ENCODE measurements around the gene PRTN3. TPM values are rescaled to one million over a fixed set of nuclear protein-coding genes. Genes with fewer than 3 reads are reported as not detected.

PRTN3 gene
- total RNA-seq, 4 donors from 2014 or later: not detected

DNA sequence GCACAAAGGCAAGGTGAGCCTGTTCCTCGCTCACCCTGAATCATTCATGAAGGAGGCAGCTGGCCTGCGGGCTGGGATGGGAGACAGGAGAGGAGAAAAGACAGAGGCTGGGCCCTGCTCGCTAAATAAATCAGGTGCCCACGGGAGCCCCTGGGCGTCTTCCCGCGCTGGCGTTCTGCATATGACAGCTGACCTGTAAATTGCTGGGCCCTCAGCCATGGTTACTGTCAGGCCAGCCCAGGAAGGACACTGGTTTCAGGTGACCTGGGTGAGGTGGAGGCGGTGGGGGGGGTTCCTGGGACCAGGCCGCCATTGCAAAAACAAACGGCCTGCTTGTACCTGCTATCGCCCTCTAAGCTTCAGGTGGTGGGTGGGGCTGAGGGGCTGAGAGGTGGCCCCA, 47.0 kb upstream of the PRTN3 start:
- TF ChIP-seq, protein P1, sequence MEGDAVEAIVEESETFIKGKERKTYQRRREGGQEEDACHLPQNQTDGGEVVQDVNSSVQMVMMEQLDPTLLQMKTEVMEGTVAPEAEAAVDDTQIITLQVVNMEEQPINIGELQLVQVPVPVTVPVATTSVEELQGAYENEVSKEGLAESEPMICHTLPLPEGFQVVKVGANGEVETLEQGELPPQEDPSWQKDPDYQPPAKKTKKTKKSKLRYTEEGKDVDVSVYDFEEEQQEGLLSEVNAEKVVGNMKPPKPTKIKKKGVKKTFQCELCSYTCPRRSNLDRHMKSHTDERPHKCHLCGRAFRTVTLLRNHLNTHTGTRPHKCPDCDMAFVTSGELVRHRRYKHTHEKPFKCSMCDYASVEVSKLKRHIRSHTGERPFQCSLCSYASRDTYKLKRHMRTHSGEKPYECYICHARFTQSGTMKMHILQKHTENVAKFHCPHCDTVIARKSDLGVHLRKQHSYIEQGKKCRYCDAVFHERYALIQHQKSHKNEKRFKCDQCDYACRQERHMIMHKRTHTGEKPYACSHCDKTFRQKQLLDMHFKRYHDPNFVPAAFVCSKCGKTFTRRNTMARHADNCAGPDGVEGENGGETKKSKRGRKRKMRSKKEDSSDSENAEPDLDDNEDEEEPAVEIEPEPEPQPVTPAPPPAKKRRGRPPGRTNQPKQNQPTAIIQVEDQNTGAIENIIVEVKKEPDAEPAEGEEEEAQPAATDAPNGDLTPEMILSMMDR (IDR thresholded peaks at IDR 0.05): no peak
- TF ChIP-seq EP300 (IDR thresholded peaks at IDR 0.05) (no peak), POLR2A (IDR thresholded peaks at IDR 0.05) (no peak)
- H3K4me1 ChIP-seq: peaks cover 0 to 49% (median 18%) of the 10 kb centered on the region in 4 donors
- no peaks in the 10 kb centered on the region for H3K36me3 ChIP-seq
- H3K27ac ChIP-seq: no peak overlapping the region
- no peaks in the 10 kb centered on the region for H3K27me3 ChIP-seq
- H3K9me3 ChIP-seq: no peaks in the 10 kb centered on the region
- no peak overlapping the region for H3K4me3 ChIP-seq
- no peak for DNase-seq (ENCODE audit: low spot score in 2 of 2)
- 89% methylated on average over 12 of the region's 12 CpGs for WGBS, 2 donors

DNA sequence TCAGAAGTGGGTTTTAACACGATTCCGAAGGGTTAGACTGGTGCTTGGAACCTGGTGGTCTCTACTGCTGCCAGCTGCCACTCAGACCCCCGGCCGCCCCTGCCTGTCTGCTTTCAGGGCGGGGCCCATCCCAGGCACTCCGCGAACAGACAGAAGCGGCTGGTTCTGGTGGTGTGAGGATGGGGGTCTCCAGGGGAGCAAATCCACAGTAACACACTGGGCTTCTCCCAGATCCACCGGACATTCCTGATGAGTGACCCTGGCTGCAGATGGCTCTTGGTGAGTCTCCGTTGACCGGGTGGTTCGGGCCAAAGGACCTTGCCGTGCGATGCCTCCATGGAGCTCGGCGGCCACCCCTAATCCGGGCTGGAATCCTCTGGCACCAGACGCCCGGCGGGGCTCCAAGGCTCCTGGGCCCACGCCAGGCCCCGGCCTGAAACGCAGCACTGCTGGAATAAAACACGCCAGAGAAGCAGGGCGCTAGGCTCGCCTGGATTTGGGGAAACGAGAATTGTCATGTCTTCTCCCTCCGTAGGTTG, 45.7 kb upstream of the PRTN3 start:
- Histone ChIP-seq H3K36me3 (peaks cover 0 to 2% (median 0%) of the 10 kb centered on the region in 3 donors), H3K4me3 (no peak overlapping the region), H3K27ac (peak overlapping the region in 2 of 4 donors; percentile 27 to 43), H3K9me3 (no peaks in the 10 kb centered on the region), H3K4me1 (peaks cover 0 to 52% (median 25%) of the 10 kb centered on the region in 4 donors), H3K27me3 (no peaks in the 10 kb centered on the region)
- 78 to 84% methylated on average over 28 of the region's 28 CpGs for WGBS, 2 donors
- no peak for DNase-seq (ENCODE audit: low spot score in 2 of 2)
- TF ChIP-seq POLR2A (IDR thresholded peaks at IDR 0.05) (no peak), EP300 (IDR thresholded peaks at IDR 0.05) (no peak)
- TF ChIP-seq, protein P1 (IDR thresholded peaks at IDR 0.05): no peak

DNA sequence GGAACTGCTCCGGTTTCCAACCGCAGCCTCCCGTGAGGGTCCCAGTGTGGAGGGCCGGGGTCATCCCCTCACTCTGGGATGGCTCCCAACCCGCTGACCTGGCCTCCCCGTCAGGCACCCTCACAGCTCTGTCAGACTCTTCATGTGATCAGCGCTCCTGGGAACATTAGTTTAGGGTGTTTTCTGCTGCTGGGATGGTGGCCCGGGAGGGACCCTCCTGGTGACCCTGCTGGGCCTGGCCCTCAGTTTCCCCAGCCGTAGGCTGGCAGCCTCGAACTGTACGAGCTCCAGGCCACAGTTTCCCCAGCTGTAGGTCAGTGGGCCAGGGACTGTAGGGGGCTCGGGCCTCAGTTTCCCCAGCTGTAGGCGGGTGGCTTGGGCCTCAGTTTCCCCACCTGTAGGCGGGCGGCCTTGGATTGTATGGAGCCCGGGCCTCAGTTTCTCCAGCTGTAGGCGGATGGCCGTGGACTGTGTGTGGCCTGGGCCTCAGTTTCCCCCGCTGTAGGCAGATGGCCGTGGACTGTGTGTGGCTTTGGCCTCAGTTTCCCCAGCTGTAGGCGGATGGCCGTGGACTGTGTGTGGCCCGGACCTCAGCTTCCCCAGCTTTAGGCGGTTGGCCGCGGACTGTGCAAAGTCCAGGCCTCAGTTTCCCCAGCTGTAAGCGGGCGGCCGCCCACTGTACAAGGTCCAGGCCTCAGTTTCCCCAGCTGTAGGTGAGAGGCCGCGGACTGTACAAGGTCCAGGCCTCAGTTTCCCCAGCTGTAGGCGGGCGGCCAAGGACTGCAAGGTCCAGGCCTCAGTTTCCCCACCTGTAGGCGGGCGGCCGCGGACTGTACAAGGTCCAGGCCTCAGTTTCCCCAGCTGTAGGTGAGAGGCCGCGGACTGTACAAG, 44.9 kb upstream of the PRTN3 start:
- Histone ChIP-seq H3K27ac (peak overlapping the region; percentile 60 to 100 (median 90)), H3K36me3 (peaks cover 0 to 10% (median 0%) of the 10 kb centered on the region in 3 donors), H3K4me3 (peak overlapping the region; percentile 51 to 95 (median 64)), H3K27me3 (no peaks in the 10 kb centered on the region), H3K9me3 (no peaks in the 10 kb centered on the region), H3K4me1 (peaks cover 3 to 60% (median 33%) of the 10 kb centered on the region in 4 donors)
- DNase-seq (ENCODE audit: low spot score in 2 of 2): no peak
- WGBS, 2 donors: 82 to 84% methylated on average over 27 to 32 of the region's 39 CpGs
- TF ChIP-seq EP300 (IDR thresholded peaks at IDR 0.05) (no peak), POLR2A (IDR thresholded peaks at IDR 0.05) (no peak)
- TF ChIP-seq, protein P1 (IDR thresholded peaks at IDR 0.05): no peak

DNA sequence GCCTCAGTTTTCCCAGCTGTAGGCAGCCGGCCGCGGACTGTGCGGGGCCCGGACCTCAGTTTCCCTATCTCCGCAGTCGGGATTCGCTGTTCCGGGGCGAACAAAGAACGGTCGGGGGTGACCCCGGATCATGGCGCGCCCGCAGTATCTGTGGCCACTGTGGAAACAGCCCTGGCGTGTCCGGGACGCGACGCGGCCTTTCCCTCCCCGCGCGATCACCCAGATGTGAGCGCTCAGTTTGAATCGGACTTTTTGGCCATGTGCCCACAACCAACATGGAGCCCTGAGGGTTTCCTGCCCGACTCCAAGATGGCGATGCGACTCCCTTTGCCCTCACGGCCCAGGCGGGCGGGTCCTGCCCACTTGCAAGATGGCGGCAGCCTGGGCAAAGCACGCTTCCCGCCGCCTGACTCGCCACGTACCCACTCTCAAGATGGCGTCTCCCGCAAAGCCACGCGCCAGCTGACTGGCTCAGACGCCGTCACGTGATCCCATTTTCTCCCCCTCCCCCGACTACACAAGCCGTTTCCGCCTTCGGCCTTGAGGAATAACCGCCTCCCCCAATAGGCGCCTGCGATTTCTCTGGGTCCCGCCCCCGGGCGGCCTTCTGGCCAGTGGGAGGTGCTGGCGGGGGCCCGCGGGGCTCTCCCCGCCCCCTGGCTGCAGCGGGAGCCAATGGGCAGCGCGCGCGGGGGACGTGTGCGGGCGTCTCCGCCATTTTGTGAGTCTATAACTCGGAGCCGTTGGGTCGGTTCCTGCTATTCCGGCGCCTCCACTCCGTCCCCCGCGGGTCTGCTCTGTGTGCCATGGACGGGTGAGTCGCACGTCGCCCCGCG, 43.9 kb upstream of the PRTN3 start, which contains the start of gene PTBP1:
TSS of gene PTBP1 (plus strand) at position 761 of the 836 bp plus-strand sequence. CDS start at position 807, 46 bp downstream.
- TF ChIP-seq, protein P1 (IDR thresholded peaks at IDR 0.05): peak in 3 of 5 experiments; percentile 15 to 40 (median 17)
- peak; percentile 76 to 90 for TF ChIP-seq EP300 (IDR thresholded peaks at IDR 0.05)
- TF ChIP-seq POLR2A (IDR thresholded peaks at IDR 0.05): peak; percentile 65 to 78
- Histone ChIP-seq H3K4me1 (peaks cover 9 to 61% (median 43%) of the 10 kb centered on the region in 4 donors), H3K27me3 (no peaks in the 10 kb centered on the region), H3K4me3 (peak within 1 kb of the TSS; percentile 91 to 96 (median 94)), H3K36me3 (peaks cover 0 to 10% (median 0%) of the 10 kb centered on the region in 3 donors), H3K9me3 (no peaks in the 10 kb centered on the region), H3K27ac (peak within 1 kb of the TSS; percentile 95 to 100 (median 98))
- 1 to 2% methylated on average over 58 to 59 of the region's 83 CpGs for WGBS, 2 donors
- DNase-seq (ENCODE audit: low spot score in 2 of 2): peak; percentile 99

Data from tibial nerve (tissue), 4 donors.